ENCODE results near the gene RHEBL1.
A peak's percentile ranks its signal among the peaks of the same experiment; 100 is the strongest.

The RHEBL1 gene

DNA sequence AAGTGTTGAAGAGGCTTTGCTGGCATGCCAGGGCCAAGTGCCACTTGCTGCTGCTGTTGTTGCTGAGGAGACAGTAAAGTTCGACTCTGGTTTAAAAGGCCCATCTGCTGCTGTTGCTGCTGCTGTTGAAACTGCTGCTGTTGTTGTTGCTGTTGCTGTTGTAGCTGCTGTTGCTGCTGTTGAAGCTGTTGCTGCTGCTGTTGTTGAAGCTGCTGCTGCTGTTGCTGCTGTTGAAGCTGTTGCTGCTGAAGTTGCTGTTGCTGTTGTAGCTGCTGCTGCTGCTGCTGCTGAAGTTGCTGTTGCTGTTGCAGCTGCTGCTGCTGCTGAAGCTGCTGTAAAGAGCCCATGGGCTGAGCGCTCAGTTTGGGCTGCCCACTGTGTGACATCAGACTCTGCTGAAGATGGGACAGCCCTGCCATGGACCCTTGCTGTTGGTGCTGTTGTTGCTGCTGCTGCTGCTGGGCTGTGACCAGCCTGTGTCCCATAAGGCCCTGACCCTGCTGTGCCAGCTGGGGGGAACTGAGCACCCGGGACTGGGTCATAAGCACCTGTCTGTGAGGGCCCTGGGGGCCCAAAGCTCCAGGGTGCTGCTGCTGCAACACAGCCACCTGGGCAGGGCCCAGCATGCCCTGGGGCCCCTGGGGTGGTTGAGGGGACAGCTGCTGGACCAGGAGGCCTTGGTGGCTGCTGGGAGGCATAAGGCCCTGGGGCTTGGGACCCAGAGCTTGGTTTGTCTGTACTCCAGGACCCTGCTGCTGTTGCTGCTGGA lies 36.9 kb downstream of the RHEBL1 start:
- CTCF ChIA-PET: interaction anchor here (0.7 to 0.9 kb wide), 2 partner anchors 13 to 60 kb away, joined by 3 read pairs; no protein-coding TSS in a partner anchor
- POLR2A ChIA-PET: interaction anchor here (0.7 to 1.3 kb wide), 2 partner anchors 9 to 97 kb away, joined by 3 to 4 read pairs; no protein-coding TSS in a partner anchor
- no peaks in the 10 kb centered on the region for H3K9me3 ChIP-seq (ENCODE audit: control insufficient read depth, insufficient read depth, low read depth, low read length)
- peaks cover 21 to 97% of the 10 kb centered on the region in 2 experiments for H3K36me3 ChIP-seq (ENCODE audit: control insufficient read depth in 2 of 2, insufficient read depth in 1 of 2, low read length in 2 of 2)
- TF ChIP-seq ZIC2 (tag by site-specific recombination; IDR thresholded peaks at IDR 0.05) (peak; percentile 94), ZNF121 (tag by site-specific recombination; IDR thresholded peaks at IDR 0.05) (no peak), ZNF37A (tag by site-specific recombination; IDR thresholded peaks at IDR 0.05) (no peak), GLIS1 (tag by site-specific recombination; IDR thresholded peaks at IDR 0.05) (0 out of 2 replicates have a peak, but pooled peaks have one; percentile 33), SCRT1 (tag by site-specific recombination; IDR thresholded peaks at IDR 0.05; ENCODE audit: borderline replicate concordance) (0 out of 2 replicates have a peak, but pooled peaks have one; percentile 45), KLF10 (tag by site-specific recombination; IDR thresholded peaks at IDR 0.05) (no peak), TCF7L2 (IDR thresholded peaks at IDR 0.05; ENCODE audit: borderline replicate concordance, low read depth, low read length) (no peak), ZNF341 (tag by site-specific recombination; IDR thresholded peaks at IDR 0.05; ENCODE audit: low read depth) (peak; percentile 71), SP3 (tag by site-specific recombination; IDR thresholded peaks at IDR 0.05) (no peak), ZNF202 (tag by site-specific recombination; IDR thresholded peaks at IDR 0.05; ENCODE audit: borderline replicate concordance) (no peak), ZNF311 (tag by site-specific recombination; IDR thresholded peaks at IDR 0.05; ENCODE audit: borderline replicate concordance) (no peak), ZNF621 (tag by site-specific recombination; IDR thresholded peaks at IDR 0.05) (no peak), SCRT2 (tag by site-specific recombination; IDR thresholded peaks at IDR 0.05) (peak; percentile 82), OVOL3 (tag by site-specific recombination; IDR thresholded peaks at IDR 0.05) (no peak), ZBTB20 (tag by site-specific recombination; IDR thresholded peaks at IDR 0.05) (no peak), ZNF785 (tag by site-specific recombination; IDR thresholded peaks at IDR 0.05) (no peak), HOXA7 (CRISPR knock-in tag; IDR thresholded peaks at IDR 0.05; ENCODE audit: borderline replicate concordance) (no peak), TRIM28 (IDR thresholded peaks at IDR 0.05; ENCODE audit: borderline replicate concordance, low read length) (no peak), ZNF23 (tag by site-specific recombination; IDR thresholded peaks at IDR 0.05; ENCODE audit: borderline replicate concordance) (no peak), OSR2 (tag by site-specific recombination; IDR thresholded peaks at IDR 0.05) (peak; percentile 37; the same call in 1 of the 2 replicates)
- TF ChIP-seq, protein P1, sequence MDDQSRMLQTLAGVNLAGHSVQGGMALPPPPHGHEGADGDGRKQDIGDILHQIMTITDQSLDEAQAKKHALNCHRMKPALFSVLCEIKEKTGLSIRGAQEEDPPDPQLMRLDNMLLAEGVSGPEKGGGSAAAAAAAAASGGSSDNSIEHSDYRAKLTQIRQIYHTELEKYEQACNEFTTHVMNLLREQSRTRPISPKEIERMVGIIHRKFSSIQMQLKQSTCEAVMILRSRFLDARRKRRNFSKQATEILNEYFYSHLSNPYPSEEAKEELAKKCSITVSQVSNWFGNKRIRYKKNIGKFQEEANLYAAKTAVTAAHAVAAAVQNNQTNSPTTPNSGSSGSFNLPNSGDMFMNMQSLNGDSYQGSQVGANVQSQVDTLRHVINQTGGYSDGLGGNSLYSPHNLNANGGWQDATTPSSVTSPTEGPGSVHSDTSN (CRISPR knock-in tag; IDR thresholded peaks at IDR 0.05): no peak
- TF ChIP-seq, protein P2, sequence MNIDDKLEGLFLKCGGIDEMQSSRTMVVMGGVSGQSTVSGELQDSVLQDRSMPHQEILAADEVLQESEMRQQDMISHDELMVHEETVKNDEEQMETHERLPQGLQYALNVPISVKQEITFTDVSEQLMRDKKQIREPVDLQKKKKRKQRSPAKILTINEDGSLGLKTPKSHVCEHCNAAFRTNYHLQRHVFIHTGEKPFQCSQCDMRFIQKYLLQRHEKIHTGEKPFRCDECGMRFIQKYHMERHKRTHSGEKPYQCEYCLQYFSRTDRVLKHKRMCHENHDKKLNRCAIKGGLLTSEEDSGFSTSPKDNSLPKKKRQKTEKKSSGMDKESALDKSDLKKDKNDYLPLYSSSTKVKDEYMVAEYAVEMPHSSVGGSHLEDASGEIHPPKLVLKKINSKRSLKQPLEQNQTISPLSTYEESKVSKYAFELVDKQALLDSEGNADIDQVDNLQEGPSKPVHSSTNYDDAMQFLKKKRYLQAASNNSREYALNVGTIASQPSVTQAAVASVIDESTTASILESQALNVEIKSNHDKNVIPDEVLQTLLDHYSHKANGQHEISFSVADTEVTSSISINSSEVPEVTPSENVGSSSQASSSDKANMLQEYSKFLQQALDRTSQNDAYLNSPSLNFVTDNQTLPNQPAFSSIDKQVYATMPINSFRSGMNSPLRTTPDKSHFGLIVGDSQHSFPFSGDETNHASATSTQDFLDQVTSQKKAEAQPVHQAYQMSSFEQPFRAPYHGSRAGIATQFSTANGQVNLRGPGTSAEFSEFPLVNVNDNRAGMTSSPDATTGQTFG (tag by site-specific recombination; IDR thresholded peaks at IDR 0.05; ENCODE audit: borderline replicate concordance): no peak
- TF ChIP-seq, protein P3, sequence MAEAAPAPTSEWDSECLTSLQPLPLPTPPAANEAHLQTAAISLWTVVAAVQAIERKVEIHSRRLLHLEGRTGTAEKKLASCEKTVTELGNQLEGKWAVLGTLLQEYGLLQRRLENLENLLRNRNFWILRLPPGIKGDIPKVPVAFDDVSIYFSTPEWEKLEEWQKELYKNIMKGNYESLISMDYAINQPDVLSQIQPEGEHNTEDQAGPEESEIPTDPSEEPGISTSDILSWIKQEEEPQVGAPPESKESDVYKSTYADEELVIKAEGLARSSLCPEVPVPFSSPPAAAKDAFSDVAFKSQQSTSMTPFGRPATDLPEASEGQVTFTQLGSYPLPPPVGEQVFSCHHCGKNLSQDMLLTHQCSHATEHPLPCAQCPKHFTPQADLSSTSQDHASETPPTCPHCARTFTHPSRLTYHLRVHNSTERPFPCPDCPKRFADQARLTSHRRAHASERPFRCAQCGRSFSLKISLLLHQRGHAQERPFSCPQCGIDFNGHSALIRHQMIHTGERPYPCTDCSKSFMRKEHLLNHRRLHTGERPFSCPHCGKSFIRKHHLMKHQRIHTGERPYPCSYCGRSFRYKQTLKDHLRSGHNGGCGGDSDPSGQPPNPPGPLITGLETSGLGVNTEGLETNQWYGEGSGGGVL (tag by site-specific recombination; IDR thresholded peaks at IDR 0.05): no peak
- TF ChIP-seq, protein P4, sequence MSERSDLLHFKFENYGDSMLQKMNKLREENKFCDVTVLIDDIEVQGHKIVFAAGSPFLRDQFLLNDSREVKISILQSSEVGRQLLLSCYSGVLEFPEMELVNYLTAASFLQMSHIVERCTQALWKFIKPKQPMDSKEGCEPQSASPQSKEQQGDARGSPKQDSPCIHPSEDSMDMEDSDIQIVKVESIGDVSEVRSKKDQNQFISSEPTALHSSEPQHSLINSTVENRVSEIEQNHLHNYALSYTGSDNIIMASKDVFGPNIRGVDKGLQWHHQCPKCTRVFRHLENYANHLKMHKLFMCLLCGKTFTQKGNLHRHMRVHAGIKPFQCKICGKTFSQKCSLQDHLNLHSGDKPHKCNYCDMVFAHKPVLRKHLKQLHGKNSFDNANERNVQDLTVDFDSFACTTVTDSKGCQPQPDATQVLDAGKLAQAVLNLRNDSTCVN (tag by site-specific recombination; optimal IDR thresholded peaks at IDR 0.05): no peak
- TF ChIP-seq, protein P5, sequence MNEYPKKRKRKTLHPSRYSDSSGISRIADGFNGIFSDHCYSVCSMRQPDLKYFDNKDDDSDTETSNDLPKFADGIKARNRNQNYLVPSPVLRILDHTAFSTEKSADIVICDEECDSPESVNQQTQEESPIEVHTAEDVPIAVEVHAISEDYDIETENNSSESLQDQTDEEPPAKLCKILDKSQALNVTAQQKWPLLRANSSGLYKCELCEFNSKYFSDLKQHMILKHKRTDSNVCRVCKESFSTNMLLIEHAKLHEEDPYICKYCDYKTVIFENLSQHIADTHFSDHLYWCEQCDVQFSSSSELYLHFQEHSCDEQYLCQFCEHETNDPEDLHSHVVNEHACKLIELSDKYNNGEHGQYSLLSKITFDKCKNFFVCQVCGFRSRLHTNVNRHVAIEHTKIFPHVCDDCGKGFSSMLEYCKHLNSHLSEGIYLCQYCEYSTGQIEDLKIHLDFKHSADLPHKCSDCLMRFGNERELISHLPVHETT (tag by site-specific recombination; IDR thresholded peaks at IDR 0.05): no peak
- TF ChIP-seq, protein P6, sequence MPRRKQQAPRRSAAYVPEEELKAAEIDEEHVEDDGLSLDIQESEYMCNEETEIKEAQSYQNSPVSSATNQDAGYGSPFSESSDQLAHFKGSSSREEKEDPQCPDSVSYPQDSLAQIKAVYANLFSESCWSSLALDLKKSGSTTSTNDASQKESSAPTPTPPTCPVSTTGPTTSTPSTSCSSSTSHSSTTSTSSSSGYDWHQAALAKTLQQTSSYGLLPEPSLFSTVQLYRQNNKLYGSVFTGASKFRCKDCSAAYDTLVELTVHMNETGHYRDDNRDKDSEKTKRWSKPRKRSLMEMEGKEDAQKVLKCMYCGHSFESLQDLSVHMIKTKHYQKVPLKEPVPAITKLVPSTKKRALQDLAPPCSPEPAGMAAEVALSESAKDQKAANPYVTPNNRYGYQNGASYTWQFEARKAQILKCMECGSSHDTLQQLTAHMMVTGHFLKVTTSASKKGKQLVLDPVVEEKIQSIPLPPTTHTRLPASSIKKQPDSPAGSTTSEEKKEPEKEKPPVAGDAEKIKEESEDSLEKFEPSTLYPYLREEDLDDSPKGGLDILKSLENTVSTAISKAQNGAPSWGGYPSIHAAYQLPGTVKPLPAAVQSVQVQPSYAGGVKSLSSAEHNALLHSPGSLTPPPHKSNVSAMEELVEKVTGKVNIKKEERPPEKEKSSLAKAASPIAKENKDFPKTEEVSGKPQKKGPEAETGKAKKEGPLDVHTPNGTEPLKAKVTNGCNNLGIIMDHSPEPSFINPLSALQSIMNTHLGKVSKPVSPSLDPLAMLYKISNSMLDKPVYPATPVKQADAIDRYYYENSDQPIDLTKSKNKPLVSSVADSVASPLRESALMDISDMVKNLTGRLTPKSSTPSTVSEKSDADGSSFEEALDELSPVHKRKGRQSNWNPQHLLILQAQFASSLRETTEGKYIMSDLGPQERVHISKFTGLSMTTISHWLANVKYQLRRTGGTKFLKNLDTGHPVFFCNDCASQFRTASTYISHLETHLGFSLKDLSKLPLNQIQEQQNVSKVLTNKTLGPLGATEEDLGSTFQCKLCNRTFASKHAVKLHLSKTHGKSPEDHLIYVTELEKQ (tag by site-specific recombination; IDR thresholded peaks at IDR 0.05; ENCODE audit: borderline replicate concordance): no peak
- H3K4me1 ChIP-seq (ENCODE audit: control insufficient read depth, insufficient read depth, low read length): no peaks in the 10 kb centered on the region
- H3K4me3 ChIP-seq (ENCODE audit: low read depth, low read length): no peak overlapping the region
- H3K27ac ChIP-seq (ENCODE audit: extremely low read depth, low read depth, low read length): no peak overlapping the region
